ENCODE measurements around the gene SLC25A39. TPM values are rescaled to one million over a fixed set of nuclear protein-coding genes. Genes with fewer than 3 reads are reported as not detected.

The SLC25A39 gene
- total and polyA plus RNA-seq, 2 experiments from 2014 or later: 92.7 to 179 TPM

GRCh38 chr17:44359458-44360143 is 35.0 kb upstream of the SLC25A39 start:
- WGBS (ENCODE audit: low lambda C conversion rate, missing lambda C conversion rate): 92% methylated on average over 12 of the region's 14 CpGs
- Histone ChIP-seq H3K79me2 (peaks cover 8% of the 10 kb centered on the region), H3K36me3 (replicated peaks; ENCODE audit: insufficient read depth, low read depth) (no peaks in the 10 kb centered on the region), H3K9me2 (replicated peaks; ENCODE audit: insufficient read depth) (no peaks in the 10 kb centered on the region), H4K20me1 (ENCODE audit: insufficient read depth, poor library complexity, severe bottlenecking) (peaks cover 13% of the 10 kb centered on the region), H3K4me1 (ENCODE audit: insufficient read depth) (peaks cover 24% of the 10 kb centered on the region), H3K4me2 (no peak overlapping the region), H3K4me3 (no peak overlapping the region), H2AFZ (no peak overlapping the region), H3K27me3 (no peaks in the 10 kb centered on the region), H3K9me3 (ENCODE audit: low read depth) (no peaks in the 10 kb centered on the region), H3K27ac (no peak overlapping the region)
- TF ChIP-seq EZH2phosphoT487 (IDR thresholded peaks at IDR 0.05; ENCODE audit: low read depth, severe bottlenecking, unreplicated experiment): no peak
- TF ChIP-seq, protein P1, sequence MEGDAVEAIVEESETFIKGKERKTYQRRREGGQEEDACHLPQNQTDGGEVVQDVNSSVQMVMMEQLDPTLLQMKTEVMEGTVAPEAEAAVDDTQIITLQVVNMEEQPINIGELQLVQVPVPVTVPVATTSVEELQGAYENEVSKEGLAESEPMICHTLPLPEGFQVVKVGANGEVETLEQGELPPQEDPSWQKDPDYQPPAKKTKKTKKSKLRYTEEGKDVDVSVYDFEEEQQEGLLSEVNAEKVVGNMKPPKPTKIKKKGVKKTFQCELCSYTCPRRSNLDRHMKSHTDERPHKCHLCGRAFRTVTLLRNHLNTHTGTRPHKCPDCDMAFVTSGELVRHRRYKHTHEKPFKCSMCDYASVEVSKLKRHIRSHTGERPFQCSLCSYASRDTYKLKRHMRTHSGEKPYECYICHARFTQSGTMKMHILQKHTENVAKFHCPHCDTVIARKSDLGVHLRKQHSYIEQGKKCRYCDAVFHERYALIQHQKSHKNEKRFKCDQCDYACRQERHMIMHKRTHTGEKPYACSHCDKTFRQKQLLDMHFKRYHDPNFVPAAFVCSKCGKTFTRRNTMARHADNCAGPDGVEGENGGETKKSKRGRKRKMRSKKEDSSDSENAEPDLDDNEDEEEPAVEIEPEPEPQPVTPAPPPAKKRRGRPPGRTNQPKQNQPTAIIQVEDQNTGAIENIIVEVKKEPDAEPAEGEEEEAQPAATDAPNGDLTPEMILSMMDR (IDR thresholded peaks at IDR 0.05; ENCODE audit: poor library complexity): no peak
- no peak for TF ChIP-seq EZH2 (IDR thresholded peaks at IDR 0.05; ENCODE audit: borderline replicate concordance)
- no peak for DNase-seq (ENCODE audit: low spot score)

DNA sequence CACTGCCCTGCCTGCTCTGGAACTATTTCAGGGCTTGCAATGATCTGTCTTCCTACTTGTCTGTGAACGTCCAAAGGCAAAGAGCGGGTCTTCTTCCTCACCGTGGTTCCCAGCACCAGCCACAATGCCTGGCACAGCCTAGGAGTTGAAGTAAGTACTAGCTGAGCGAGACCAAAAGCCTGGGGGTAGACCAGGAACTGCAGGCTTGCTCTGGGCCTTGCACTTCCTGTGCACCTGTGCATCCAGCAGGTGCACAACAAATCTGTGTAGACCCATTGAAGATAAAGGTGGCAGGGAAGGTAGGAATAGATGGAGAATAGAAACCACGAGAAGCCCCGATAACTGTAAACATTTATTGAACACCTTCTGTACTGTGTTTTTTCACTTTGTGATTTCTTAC is 34.4 kb upstream of the SLC25A39 start:
- no peak for DNase-seq (ENCODE audit: low spot score)
- Histone ChIP-seq H3K4me3 (no peak overlapping the region), H3K9me2 (replicated peaks; ENCODE audit: insufficient read depth) (no peaks in the 10 kb centered on the region), H2AFZ (no peak overlapping the region), H3K27ac (no peak overlapping the region), H3K36me3 (replicated peaks; ENCODE audit: insufficient read depth, low read depth) (no peaks in the 10 kb centered on the region), H3K4me2 (no peak overlapping the region), H3K4me1 (ENCODE audit: insufficient read depth) (peaks cover 24% of the 10 kb centered on the region), H3K27me3 (no peaks in the 10 kb centered on the region), H3K9me3 (ENCODE audit: low read depth) (no peaks in the 10 kb centered on the region), H4K20me1 (ENCODE audit: insufficient read depth, poor library complexity, severe bottlenecking) (peaks cover 13% of the 10 kb centered on the region), H3K79me2 (peaks cover 8% of the 10 kb centered on the region)
- TF ChIP-seq, protein P1 (IDR thresholded peaks at IDR 0.05; ENCODE audit: poor library complexity): no peak
- no peak for TF ChIP-seq EZH2phosphoT487 (IDR thresholded peaks at IDR 0.05; ENCODE audit: low read depth, severe bottlenecking, unreplicated experiment)
- no peak for TF ChIP-seq EZH2 (IDR thresholded peaks at IDR 0.05; ENCODE audit: borderline replicate concordance)
- WGBS (ENCODE audit: low lambda C conversion rate, missing lambda C conversion rate): 94% methylated on average over 6 of the region's 6 CpGs

DNA sequence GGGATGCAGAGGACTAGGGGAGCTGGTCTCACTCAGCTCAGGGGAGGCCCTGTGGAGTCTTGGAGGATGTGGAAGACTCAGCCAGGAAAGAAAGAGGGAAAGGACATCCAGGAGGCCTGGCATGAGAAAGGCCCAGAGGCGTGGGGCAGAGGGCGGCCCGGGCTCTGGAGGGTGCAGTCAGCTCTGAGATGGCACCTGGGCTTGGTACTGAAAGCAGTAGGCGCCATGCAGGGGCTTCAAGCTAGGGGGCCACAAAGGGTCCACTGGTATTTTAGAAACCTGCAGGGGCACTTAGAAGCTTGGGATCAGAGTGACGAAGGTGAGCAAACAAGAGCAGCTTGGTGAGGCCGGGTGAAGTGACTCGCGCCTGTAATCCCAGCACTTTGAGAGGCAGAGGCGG is 33.4 kb upstream of the SLC25A39 start:
- no peak for DNase-seq (ENCODE audit: low spot score)
- no peaks in the 10 kb centered on the region for H3K9me2 ChIP-seq (replicated peaks; ENCODE audit: insufficient read depth)
- H3K27me3 ChIP-seq: no peaks in the 10 kb centered on the region
- 89% methylated on average over 9 of the region's 9 CpGs for WGBS (ENCODE audit: low lambda C conversion rate, missing lambda C conversion rate)
- no peak overlapping the region for H2AFZ ChIP-seq
- H3K4me3 ChIP-seq: no peak overlapping the region
- H3K4me2 ChIP-seq: no peak overlapping the region
- H3K9me3 ChIP-seq (ENCODE audit: low read depth): no peaks in the 10 kb centered on the region
- no peak overlapping the region for H3K27ac ChIP-seq
- no peaks in the 10 kb centered on the region for H3K36me3 ChIP-seq (replicated peaks; ENCODE audit: insufficient read depth, low read depth)
- TF ChIP-seq EZH2 (IDR thresholded peaks at IDR 0.05; ENCODE audit: borderline replicate concordance) (no peak), EZH2phosphoT487 (IDR thresholded peaks at IDR 0.05; ENCODE audit: low read depth, severe bottlenecking, unreplicated experiment) (no peak)
- TF ChIP-seq, protein P1 (IDR thresholded peaks at IDR 0.05; ENCODE audit: poor library complexity): no peak
- H3K79me2 ChIP-seq: peaks cover 4% of the 10 kb centered on the region
- peaks cover 13% of the 10 kb centered on the region for H4K20me1 ChIP-seq (ENCODE audit: insufficient read depth, poor library complexity, severe bottlenecking)
- H3K4me1 ChIP-seq (ENCODE audit: insufficient read depth): peaks cover 28% of the 10 kb centered on the region
